Lung (tissue), 12 donors: ENCODE measurements around the gene SNAP23. TPM values are rescaled to one million over a fixed set of nuclear protein-coding genes. Genes with fewer than 3 reads are reported as not detected.

Experiments
- ATAC-seq: fragments of 200-7000 bp; cut with Tn5 transposase; one replicate; pipeline ENCODE4 v1.9.1; 2020; ENCODE audit warnings: moderate number of reproducible peaks; ENCODE audit not compliant: insufficient read depth, low FRiP score
- DNase-seq, 3 donors: peaks; one replicate each; pipeline ENCODE4 v3.0.0-alpha.2; 2013 to 2017
- H3K27ac ChIP-seq, 2 donors: one replicate each; pipeline ENCODE4 v1.5.1; 2013; ENCODE audit warnings: mild to moderate bottlenecking in 2 of 2, moderate library complexity in 2 of 2, control low read depth in 1 of 2, inconsistent platforms in 1 of 2, low read depth in 1 of 2, low read length in 1 of 2
- H3K27me3 ChIP-seq, 3 donors: one replicate each; pipeline ENCODE4 v1.5.1; 2013; ENCODE audit warnings: low read length in 2 of 3; ENCODE audit not compliant: control insufficient read depth in 3 of 3, insufficient read depth in 3 of 3
- H3K36me3 ChIP-seq, 4 donors: one replicate each; pipeline ENCODE4 v1.5.1; 2013; ENCODE audit warnings: low read length in 4 of 4, mild to moderate bottlenecking in 1 of 4, moderate library complexity in 1 of 4; ENCODE audit not compliant: control insufficient read depth in 4 of 4, insufficient read depth in 4 of 4
- H3K4me1 ChIP-seq, 5 donors: one replicate each; pipeline ENCODE4 v1.5.1; 2013; ENCODE audit warnings: low read length in 5 of 5, mild to moderate bottlenecking in 2 of 5, moderate library complexity in 1 of 5; ENCODE audit not compliant: control insufficient read depth in 5 of 5, insufficient read depth in 5 of 5
- H3K4me3 ChIP-seq: one replicate; pipeline ENCODE4 v1.5.1; 2013; ENCODE audit warnings: mild to moderate bottlenecking, control low read depth, moderate library complexity
- H3K9ac ChIP-seq, 2 donors: one replicate each; pipeline ENCODE4 v1.5.1; 2013; ENCODE audit warnings: low read length in 2 of 2, control low read depth in 1 of 2; ENCODE audit not compliant: insufficient read depth in 1 of 2
- H3K9me3 ChIP-seq, 4 donors: one replicate each; pipeline ENCODE4 v1.5.1; 2013; ENCODE audit warnings: low read length in 3 of 4, mild to moderate bottlenecking in 1 of 4, moderate library complexity in 1 of 4; ENCODE audit not compliant: control insufficient read depth in 4 of 4, insufficient read depth in 3 of 4
- WGBS, 2 donors: extraction: QIAGEN DNeasy Blood & Tissue Kit; methylation state at CpG; one replicate each; pipeline ENCODE4 v1.1.7; 2013; 5-methylcytosine and 5-hydroxymethylcytosine counted together
- polyA plus RNA-seq, 2 donors: library from polyadenylated mRNA; stranded (reverse); fragments of 200-250 nt; gene quantifications; one replicate each; pipeline ENCODE4 v1.2.1, GENCODE V29; 2013
- total RNA-seq, 2 donors: library from RNA; depleted of rRNA in 1 of 2; stranded (reverse); fragments of >200 nt in 1 of 2; gene quantifications; one replicate each; pipeline ENCODE4 v1.2.1, GENCODE V29; 2014 to 2021
- TF ChIP-seq, protein P1 (sequence below): IDR thresholded peaks from 2 replicates; pipeline ENCODE4 v1.5.1; 2012; ENCODE audit warnings: mild to moderate bottlenecking; ENCODE audit errors: control extremely low read depth, extremely low read depth
- donor health status: control.
- donor health status: control.
- donor health status: Bipolar disorder and iron deficiency.
- donor health status: healthy.
- donor health status: DM: yes; HTN: yes; CAD: no.

SNAP23 gene
- total and polyA plus RNA-seq, 4 donors, result 58.2 to 96.0 (median 62.9) TPM

DNA sequence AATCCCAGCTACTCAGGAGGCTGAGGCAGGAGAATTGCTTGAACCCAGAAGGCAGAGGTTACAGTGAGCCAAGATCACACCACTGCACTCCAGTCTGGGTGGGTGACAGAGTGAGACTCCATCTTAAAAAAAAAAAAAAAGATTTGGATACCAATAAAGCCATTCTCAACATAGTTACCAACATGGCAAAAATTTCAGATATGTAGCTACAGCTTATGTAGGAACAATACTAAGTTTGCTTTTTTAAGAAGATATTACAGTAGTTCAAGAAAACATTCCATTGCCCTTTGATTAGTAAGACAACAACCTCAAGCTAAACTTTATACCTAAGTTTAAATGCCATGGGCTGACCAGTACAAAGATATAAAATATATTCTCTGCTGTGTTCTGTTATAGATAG lies 38.9 kb upstream of the SNAP23 start:
- Histone ChIP-seq H3K9ac (peak overlapping the region in 1 of 2 donors; percentile 38), H3K36me3 (peaks cover 1 to 7% (median 5%) of the 10 kb centered on the region in 4 donors), H3K27ac (peak overlapping the region in 1 of 2 donors; percentile 96), H3K9me3 (no peaks in the 10 kb centered on the region), H3K4me1 (peaks cover 1 to 20% (median 8%) of the 10 kb centered on the region in 5 donors), H3K27me3 (no peaks in the 10 kb centered on the region), H3K4me3 (no peak overlapping the region)
- ATAC-seq (no peak), DNase-seq (peak in 1 of 3 donors; percentile 47)
- TF ChIP-seq, protein P1, sequence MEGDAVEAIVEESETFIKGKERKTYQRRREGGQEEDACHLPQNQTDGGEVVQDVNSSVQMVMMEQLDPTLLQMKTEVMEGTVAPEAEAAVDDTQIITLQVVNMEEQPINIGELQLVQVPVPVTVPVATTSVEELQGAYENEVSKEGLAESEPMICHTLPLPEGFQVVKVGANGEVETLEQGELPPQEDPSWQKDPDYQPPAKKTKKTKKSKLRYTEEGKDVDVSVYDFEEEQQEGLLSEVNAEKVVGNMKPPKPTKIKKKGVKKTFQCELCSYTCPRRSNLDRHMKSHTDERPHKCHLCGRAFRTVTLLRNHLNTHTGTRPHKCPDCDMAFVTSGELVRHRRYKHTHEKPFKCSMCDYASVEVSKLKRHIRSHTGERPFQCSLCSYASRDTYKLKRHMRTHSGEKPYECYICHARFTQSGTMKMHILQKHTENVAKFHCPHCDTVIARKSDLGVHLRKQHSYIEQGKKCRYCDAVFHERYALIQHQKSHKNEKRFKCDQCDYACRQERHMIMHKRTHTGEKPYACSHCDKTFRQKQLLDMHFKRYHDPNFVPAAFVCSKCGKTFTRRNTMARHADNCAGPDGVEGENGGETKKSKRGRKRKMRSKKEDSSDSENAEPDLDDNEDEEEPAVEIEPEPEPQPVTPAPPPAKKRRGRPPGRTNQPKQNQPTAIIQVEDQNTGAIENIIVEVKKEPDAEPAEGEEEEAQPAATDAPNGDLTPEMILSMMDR, result no peak

DNA sequence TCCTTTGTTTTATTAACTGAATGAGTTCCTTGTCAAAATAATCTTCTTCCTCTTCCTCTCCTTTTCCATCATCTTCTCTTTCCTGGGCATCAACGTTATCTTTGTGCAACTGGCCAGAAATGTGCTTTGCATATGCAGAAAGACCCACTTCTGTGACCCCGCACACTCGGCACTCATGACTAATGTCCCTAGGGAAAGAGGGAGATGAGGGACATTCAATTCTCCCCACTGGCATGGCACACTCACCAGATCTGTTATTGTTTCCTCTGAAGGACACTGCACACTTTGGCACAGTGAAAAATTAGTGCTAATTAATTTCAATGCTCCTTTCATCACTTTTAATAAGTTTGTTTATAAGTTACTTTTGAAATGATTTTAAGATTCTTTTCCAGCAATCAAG lies 38.5 kb upstream of the SNAP23 start:
- peaks cover 1 to 20% (median 8%) of the 10 kb centered on the region in 5 donors for H3K4me1 ChIP-seq
- no peaks in the 10 kb centered on the region for H3K9me3 ChIP-seq
- H3K27ac ChIP-seq, result peak overlapping the region; percentile 81 to 96
- no peak overlapping the region for H3K4me3 ChIP-seq
- WGBS, 2 donors, result 33 to 54% methylated on average over 3 of the region's 3 CpGs
- TF ChIP-seq, protein P1, result no peak
- DNase-seq (peak in 2 of 3 donors; percentile 14 to 40), ATAC-seq (no peak)
- peak overlapping the region in 1 of 2 donors; percentile 84 for H3K9ac ChIP-seq
- peaks cover 0 to 4% (median 1%) of the 10 kb centered on the region in 4 donors for H3K36me3 ChIP-seq
- no peaks in the 10 kb centered on the region for H3K27me3 ChIP-seq

DNA sequence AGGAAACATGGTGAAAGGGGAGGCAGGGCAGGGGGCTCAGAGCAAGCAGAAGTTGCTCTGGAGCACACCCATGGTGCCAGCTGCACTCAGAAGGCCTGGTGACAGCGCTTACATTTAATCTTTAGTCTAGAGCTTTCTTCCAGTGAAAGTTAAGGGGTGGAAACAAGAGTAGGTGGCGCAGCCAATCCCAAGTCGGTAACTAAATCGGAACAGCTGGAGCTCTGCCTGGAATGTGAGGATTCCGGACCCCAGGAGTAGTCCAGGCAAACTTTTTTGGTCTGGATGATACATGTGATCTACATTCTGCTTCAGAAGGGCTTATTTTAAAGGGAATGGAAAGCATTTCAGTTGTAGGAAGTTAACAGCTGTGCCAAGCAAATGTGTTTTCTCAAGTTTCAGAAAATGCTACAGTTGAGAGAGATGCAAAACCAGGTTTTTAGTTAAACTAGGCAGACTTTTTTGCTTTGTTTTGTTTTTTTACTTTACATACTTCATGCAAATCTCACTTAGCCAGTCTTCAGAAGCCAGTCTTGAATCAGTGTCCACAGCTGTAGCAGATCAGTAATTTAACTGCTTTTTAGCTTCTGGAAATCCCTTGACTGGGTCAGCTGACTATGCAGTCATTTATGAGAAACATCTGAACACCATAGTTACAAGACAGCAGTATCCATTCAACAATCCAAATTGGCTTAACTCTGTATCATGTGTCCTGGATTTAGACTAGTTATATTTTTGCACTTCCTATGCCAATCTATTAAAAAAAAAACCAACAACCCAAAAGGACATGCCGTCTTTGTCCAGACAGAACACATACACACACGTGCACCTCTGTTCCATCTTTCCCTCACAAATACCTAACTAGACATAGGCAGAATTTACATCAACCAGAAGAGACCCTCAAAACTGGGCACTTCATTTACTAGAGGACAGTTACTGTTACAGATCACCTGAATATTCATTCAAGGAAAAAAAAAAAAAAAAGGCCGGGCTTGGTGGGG lies 37.7 kb upstream of the SNAP23 start:
- Histone ChIP-seq H3K27me3 (no peaks in the 10 kb centered on the region), H3K9ac (peak overlapping the region in 1 of 2 donors; percentile 84), H3K27ac (peak overlapping the region; percentile 81 to 96), H3K4me1 (peaks cover 1 to 20% (median 8%) of the 10 kb centered on the region in 5 donors), H3K4me3 (no peak overlapping the region), H3K9me3 (no peaks in the 10 kb centered on the region), H3K36me3 (peaks cover 0 to 4% (median 1%) of the 10 kb centered on the region in 4 donors)
- DNase-seq (peak; percentile 95 to 99 (median 99)), ATAC-seq (peak; percentile 77)
- TF ChIP-seq, protein P1, result no peak
- WGBS, 2 donors, result 51 to 72% methylated on average over 8 of the region's 8 CpGs
